CD4-positive, alpha-beta T cell treated with Interleukin-2 at 100 ng/mL for 4 hours (primary cell): ENCODE data around the gene CKAP2L.

ENCODE experiments used
- DNase-seq: peaks from one replicate; pipeline ENCODE4 v3.0.0-alpha.2; 2020; ENCODE audit warnings: low spot score

CKAP2L gene

GRCh38 chr2:112760149-112760548, 4.3 kb downstream of the CKAP2L start:
- DNase-seq, result no peak

- no peak for DNase-seq
These were observed 5.7 kb downstream of the CKAP2L start for GRCh38 chr2:112758711-112759110.

GRCh38 chr2:112757265-112757664, 7.1 kb downstream of the CKAP2L start:
- no peak for DNase-seq

- DNase-seq, result no peak
These were observed 8.2 kb downstream of the CKAP2L start for GRCh38 chr2:112756207-112756606.

GRCh38 chr2:112755444-112755843, 9.0 kb downstream of the CKAP2L start:
- no peak for DNase-seq

- no peak for DNase-seq
These were observed 9.8 kb downstream of the CKAP2L start for GRCh38 chr2:112754564-112754963.

- DNase-seq, result no peak
These were observed 11.7 kb downstream of the CKAP2L start for GRCh38 chr2:112752667-112753066.

GRCh38 chr2:112751451-112752197, 12.8 kb downstream of the CKAP2L start:
- no peak for DNase-seq

- no peak for DNase-seq
These were observed 13.9 kb downstream of the CKAP2L start for GRCh38 chr2:112750560-112750843.

GRCh38 chr2:112749755-112750559, 14.5 kb downstream of the CKAP2L start:
- peak; percentile 85 for DNase-seq

GRCh38 chr2:112740527-112740926, 23.9 kb downstream of the CKAP2L start:
- DNase-seq, result no peak

- DNase-seq, result no peak
These were observed 26.7 kb downstream of the CKAP2L start for GRCh38 chr2:112737542-112738232.

- no peak for DNase-seq
These were observed 30.5 kb downstream of the CKAP2L start for GRCh38 chr2:112733871-112734270.

GRCh38 chr2:112733456-112733855, 31.0 kb downstream of the CKAP2L start:
- no peak for DNase-seq

- no peak for DNase-seq
These were observed 32.9 kb downstream of the CKAP2L start for GRCh38 chr2:112731479-112731878.

GRCh38 chr2:112730791-112731190, 33.6 kb downstream of the CKAP2L start:
- no peak for DNase-seq

GRCh38 chr2:112730216-112730615, 34.2 kb downstream of the CKAP2L start:
- DNase-seq, result no peak

GRCh38 chr2:112728378-112729175, 35.8 kb downstream of the CKAP2L start:
- DNase-seq, result no peak

- no peak for DNase-seq
These were observed 36.4 kb downstream of the CKAP2L start for GRCh38 chr2:112728029-112728362.

- DNase-seq, result no peak
These were observed 37.0 kb downstream of the CKAP2L start for GRCh38 chr2:112727276-112728028.

GRCh38 chr2:112726487-112727190, 37.8 kb downstream of the CKAP2L start:
- peak; percentile 90 for DNase-seq
